Measurements from ENCODE around the gene AAK1. TPM values are rescaled to one million over a fixed set of nuclear protein-coding genes. Genes with fewer than 3 reads are reported as not detected.
A peak's percentile ranks its signal among the peaks of the same experiment; 100 is the strongest.
"Not testable (repeated sequence)": the region's sequence is repeated elsewhere in the genome, so short reads cannot be mapped to it uniquely, and the experiment has no call there.

The AAK1 gene
- total RNA-seq, 4 donors from 2014 or later: 15.5 to 28.1 (median 24.4) TPM

DNA sequence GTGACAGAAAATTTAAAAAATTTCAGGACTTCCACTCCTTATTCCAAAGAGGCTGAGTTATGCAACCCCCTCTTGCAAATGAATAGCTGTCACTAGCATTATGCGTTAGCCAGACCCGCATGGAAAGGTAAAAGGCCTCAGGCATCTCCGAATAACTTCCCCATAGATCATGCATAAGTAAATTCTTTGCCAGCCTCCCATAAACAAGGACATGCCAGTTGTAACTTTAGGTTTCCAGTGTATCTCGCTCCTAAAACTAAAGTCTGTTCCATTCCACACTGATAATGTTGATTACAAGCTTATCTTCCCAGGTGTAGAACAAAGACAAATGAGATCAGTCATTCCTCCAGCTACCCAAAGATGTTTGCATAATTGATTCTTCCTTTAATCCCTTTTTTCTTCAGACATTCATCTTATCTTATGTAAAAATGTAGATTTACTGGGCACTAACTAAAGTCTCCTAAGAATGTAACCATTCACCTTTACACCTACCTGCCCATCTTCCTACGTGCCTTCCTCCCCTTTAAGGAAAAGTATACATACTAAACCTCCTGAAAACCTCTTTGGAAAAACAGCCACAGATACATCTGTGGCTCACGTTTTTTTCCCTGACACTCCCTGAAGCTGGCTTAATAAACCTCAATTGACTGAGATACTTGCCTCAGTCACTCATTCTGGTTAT lies 192.7 kb downstream of the AAK1 start:
- no peak for TF ChIP-seq POLR2A (IDR thresholded peaks at IDR 0.05)
- TF ChIP-seq, protein P1, sequence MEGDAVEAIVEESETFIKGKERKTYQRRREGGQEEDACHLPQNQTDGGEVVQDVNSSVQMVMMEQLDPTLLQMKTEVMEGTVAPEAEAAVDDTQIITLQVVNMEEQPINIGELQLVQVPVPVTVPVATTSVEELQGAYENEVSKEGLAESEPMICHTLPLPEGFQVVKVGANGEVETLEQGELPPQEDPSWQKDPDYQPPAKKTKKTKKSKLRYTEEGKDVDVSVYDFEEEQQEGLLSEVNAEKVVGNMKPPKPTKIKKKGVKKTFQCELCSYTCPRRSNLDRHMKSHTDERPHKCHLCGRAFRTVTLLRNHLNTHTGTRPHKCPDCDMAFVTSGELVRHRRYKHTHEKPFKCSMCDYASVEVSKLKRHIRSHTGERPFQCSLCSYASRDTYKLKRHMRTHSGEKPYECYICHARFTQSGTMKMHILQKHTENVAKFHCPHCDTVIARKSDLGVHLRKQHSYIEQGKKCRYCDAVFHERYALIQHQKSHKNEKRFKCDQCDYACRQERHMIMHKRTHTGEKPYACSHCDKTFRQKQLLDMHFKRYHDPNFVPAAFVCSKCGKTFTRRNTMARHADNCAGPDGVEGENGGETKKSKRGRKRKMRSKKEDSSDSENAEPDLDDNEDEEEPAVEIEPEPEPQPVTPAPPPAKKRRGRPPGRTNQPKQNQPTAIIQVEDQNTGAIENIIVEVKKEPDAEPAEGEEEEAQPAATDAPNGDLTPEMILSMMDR (IDR thresholded peaks at IDR 0.05): no peak
- 63 to 67% methylated on average over 6 of the region's 6 CpGs for WGBS, 2 donors
- intact Hi-C loops (cut with DNase I; ENCODE audit: low total_unique reads): no loop called here
- no peak overlapping the region for H3K4me3 ChIP-seq (ENCODE audit: low read depth, poor library complexity, severe bottlenecking)
- DNase-seq (ENCODE audit: low spot score in 2 of 2): no peak

DNA sequence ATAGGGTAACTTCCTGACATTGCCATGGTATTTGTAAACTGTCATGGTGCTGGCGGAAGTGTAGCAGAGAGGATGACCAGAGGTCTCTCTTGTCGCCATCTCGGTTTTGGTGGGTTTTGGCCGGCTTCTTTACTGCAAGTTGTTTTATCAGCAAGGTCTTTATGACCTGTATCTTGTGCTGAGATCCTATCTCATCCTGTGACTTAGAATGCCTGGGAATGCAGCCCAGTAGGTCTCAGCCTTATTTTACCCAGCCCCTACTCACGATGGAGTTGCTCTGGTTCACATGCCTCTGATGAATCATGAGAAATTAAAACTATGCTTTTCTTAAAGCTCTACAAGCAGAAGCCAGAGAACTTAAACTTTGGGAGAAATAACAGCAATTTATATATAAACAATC lies 193.6 kb downstream of the AAK1 start:
- intact Hi-C loops (cut with DNase I; ENCODE audit: low total_unique reads): no loop called here
- whole genome bisulfite sequencing, 2 donors: 72 to 80% methylated on average over 5 of the region's 5 CpGs
- no peak overlapping the region for H3K4me3 ChIP-seq (ENCODE audit: low read depth, poor library complexity, severe bottlenecking)
- no peak for DNase-seq (ENCODE audit: low spot score in 2 of 2)
- TF ChIP-seq, protein P1 (IDR thresholded peaks at IDR 0.05): no peak
- no peak for TF ChIP-seq POLR2A (IDR thresholded peaks at IDR 0.05)

DNA sequence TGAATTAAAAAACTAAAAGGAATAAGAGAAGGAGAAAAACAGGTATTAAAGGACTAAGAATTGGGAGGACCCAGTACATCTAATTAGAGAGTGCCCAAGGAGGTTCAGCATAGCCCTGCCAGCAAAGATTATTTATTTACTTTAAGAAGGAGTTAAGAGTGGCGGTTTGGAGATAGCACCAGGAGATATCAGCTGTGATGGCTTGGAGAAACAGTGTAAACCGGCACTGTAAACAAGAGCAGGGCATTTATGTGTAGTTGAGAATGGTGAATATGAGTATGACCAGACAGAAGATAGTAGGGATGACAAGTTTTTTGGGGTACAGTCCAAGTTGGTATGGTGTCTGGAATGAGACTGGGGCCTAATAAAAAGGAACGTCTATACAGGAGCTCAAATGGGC lies 199.9 kb downstream of the AAK1 start:
- intact Hi-C loops (cut with DNase I; ENCODE audit: low total_unique reads); H3K4me3 ChIP-seq (ENCODE audit: low read depth, poor library complexity, severe bottlenecking); DNase-seq (ENCODE audit: low spot score in 2 of 2): not testable (repeated sequence)
- 77 to 78% methylated on average over 3 of the region's 3 CpGs for WGBS, 2 donors

DNA sequence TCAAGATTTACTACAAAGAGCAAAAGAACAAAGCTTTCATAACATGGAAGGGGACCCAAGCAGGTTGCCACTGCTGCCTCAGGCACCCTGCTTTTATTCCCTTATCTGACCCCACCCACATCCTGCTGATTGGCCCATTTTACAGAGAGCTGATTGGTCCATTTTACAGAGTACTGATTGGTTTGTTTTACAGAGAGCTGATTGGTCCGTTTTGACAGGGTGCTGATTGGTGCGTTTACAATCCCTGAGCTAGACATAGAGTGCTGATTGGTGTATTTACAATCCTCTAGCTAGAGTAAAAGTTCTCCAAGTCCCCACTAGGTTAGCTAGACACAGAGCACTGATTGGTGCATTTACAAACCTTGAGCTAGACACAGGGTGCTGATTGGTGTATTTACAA lies 204.0 kb downstream of the AAK1 start:
- intact Hi-C loops (cut with DNase I; ENCODE audit: low total_unique reads); DNase-seq (ENCODE audit: low spot score in 2 of 2); H3K4me3 ChIP-seq (ENCODE audit: low read depth, poor library complexity, severe bottlenecking): not testable (repeated sequence)
- 97 to 98% methylated on average over 2 of the region's 2 CpGs for WGBS, 2 donors

DNA sequence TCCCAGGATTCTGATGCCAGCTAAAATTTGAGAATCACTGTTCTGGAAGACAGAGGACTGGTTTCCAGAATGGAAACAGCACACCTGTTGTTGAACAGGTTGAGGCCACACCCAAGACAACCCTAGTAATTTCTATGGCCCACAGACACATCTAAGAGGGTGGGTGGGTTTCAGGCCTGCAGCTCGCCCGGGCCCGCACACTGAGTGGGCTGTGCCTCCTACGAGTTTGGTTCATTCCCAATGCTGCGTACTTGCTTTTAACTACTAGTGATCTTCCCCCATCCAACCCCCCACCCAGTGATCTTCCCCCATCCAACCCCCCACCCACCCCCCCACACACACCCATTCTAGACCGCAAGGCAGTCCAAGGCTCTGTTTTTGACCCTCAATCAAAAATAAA lies 205.0 kb downstream of the AAK1 start:
- WGBS, 2 donors: 90 to 93% methylated on average over 6 of the region's 6 CpGs
- intact Hi-C loops (cut with DNase I; ENCODE audit: low total_unique reads): no loop called here
- H3K4me3 ChIP-seq (ENCODE audit: low read depth, poor library complexity, severe bottlenecking): no peak overlapping the region
- DNase-seq (ENCODE audit: low spot score in 2 of 2): no peak
- TF ChIP-seq POLR2A (IDR thresholded peaks at IDR 0.05): no peak
- TF ChIP-seq, protein P1 (IDR thresholded peaks at IDR 0.05): no peak

DNA sequence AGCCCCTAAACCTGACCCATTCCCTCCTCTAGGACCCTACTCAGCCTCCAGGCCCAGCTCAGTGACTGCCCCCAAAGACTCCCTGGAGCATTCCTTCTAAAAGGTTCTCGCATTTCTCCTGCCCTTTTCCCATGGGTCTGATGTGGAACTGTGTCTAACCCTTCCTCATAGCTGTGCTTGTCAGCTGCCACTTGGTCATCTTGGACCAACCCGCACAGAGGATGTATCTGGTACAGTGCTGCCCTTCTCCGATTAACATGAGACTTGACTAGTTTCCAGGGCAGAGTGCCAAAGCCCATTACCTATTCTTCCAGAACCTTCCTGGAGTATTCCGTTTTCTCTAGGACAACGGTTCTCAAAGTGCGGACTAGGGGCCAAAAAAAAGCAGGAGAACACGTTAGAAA lies 205.8 kb downstream of the AAK1 start:
- peak in 1 of 2 donors; percentile 63 for DNase-seq (ENCODE audit: low spot score in 2 of 2)
- intact Hi-C loops (cut with DNase I; ENCODE audit: low total_unique reads): no loop called here
- peak overlapping the region; percentile 62 for H3K4me3 ChIP-seq (ENCODE audit: low read depth, poor library complexity, severe bottlenecking)
- TF ChIP-seq, protein P1 (IDR thresholded peaks at IDR 0.05): no peak
- no peak for TF ChIP-seq POLR2A (IDR thresholded peaks at IDR 0.05)
- whole genome bisulfite sequencing, 2 donors: 28 to 34% methylated on average over 7 of the region's 7 CpGs

Measured in lower leg skin (tissue), 4 donors.